PC-9 (cell line): ENCODE data around the gene TRIM10.

Experiments
- EZH2 ChIP-seq: fragments of 200-600 bp; sonication (generic); IDR thresholded peaks from 2 replicates; pipeline ENCODE4 v1.8.0; 2017; ENCODE audit warnings: antibody characterized with exemption, low read depth
- TF ChIP-seq, protein P1 (sequence below): fragments of 200-600 bp; sonication (generic); conservative IDR thresholded peaks from 2 replicates; pipeline ENCODE4 v1.6.1; 2017; ENCODE audit warnings: mixed run types, antibody characterized with exemption, mild to moderate bottlenecking, moderate library complexity

- TF ChIP-seq, protein P1, sequence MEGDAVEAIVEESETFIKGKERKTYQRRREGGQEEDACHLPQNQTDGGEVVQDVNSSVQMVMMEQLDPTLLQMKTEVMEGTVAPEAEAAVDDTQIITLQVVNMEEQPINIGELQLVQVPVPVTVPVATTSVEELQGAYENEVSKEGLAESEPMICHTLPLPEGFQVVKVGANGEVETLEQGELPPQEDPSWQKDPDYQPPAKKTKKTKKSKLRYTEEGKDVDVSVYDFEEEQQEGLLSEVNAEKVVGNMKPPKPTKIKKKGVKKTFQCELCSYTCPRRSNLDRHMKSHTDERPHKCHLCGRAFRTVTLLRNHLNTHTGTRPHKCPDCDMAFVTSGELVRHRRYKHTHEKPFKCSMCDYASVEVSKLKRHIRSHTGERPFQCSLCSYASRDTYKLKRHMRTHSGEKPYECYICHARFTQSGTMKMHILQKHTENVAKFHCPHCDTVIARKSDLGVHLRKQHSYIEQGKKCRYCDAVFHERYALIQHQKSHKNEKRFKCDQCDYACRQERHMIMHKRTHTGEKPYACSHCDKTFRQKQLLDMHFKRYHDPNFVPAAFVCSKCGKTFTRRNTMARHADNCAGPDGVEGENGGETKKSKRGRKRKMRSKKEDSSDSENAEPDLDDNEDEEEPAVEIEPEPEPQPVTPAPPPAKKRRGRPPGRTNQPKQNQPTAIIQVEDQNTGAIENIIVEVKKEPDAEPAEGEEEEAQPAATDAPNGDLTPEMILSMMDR, result no peak
- no peak for TF ChIP-seq EZH2
Observed at GRCh38 chr6:30164714-30165113, 3.7 kb upstream of the TRIM10 start.
